PC-3 (cell line): ENCODE measurements around the gene BCL11A. TPM values are rescaled to one million over a fixed set of nuclear protein-coding genes. Genes with fewer than 3 reads are reported as not detected.

Source experiments
- ATAC-seq: fragments of 200-7000 bp; cut with Tn5 transposase; 2 replicates; pipeline ENCODE4 v1.9.1; 2020; ENCODE audit warnings: mild to moderate bottlenecking, moderate library complexity
- BruUV-seq: library from RNA; stranded (reverse); fragments of 400-500 nt; replicated peaks from 2 replicates; lab custom pipeline; 2021; lab: Mats Ljungman, UMichigan
- CTCF ChIA-PET: fragments of 300-600 bp; sonication (Branson Sonifier 250); formaldehyde crosslinking; loops from one replicate; lab custom pipeline; 2022; ENCODE audit warnings: antibody characterized with exemption; lab: Charles Lee
- POLR2A ChIA-PET: fragments of 300-600 bp; sonication (Branson Sonifier 250); formaldehyde crosslinking; loops from one replicate; lab custom pipeline; 2022; ENCODE audit warnings: antibody characterized with exemption; ENCODE audit not compliant: unreplicated experiment; lab: Charles Lee
- DNase-seq: peaks from one replicate; pipeline ENCODE4 v3.0.0-alpha.2; 2015
- H2AFZ ChIP-seq: fragments of 300-600 bp; sonication (generic); 2 replicates; pipeline ENCODE4 v1.6.0; 2016; ENCODE audit warnings: antibody characterized with exemption, low read length
- H3F3A ChIP-seq: fragments of 300-600 bp; sonication (generic); one replicate; pipeline ENCODE4 v1.6.0; 2017; ENCODE audit warnings: antibody characterized with exemption, low read length, control low read depth, mild to moderate bottlenecking; ENCODE audit not compliant: unreplicated experiment
- H3K27ac ChIP-seq: fragments of 300-600 bp; sonication (generic); 2 replicates; pipeline ENCODE4 v1.5.1; 2016; ENCODE audit warnings: mild to moderate bottlenecking, low read length
- H3K27me3 ChIP-seq: fragments of 300-600 bp; sonication (generic); 2 replicates; pipeline ENCODE4 v1.6.1; 2016; ENCODE audit warnings: low read length, mixed read lengths
- H3K36me3 ChIP-seq: fragments of 300-600 bp; sonication (generic); 2 replicates; pipeline ENCODE4 v1.6.1; 2016; ENCODE audit warnings: low read depth, mixed run types, low read length, mixed read lengths
- H3K4me1 ChIP-seq: fragments of 300-600 bp; sonication (generic); 2 replicates; pipeline ENCODE4 v1.5.1; 2016; ENCODE audit warnings: low read length; ENCODE audit not compliant: insufficient read depth
- H3K4me2 ChIP-seq: fragments of 300-600 bp; sonication (generic); 2 replicates; pipeline ENCODE4 v1.6.0; 2016; ENCODE audit warnings: low read length
- H3K4me3 ChIP-seq: fragments of 300-600 bp; sonication (generic); 2 replicates; pipeline ENCODE4 v1.5.1; 2016; ENCODE audit warnings: mild to moderate bottlenecking, low read length, mixed read lengths
- H3K79me2 ChIP-seq: fragments of 300-600 bp; sonication (generic); 2 replicates; pipeline ENCODE4 v1.6.1; 2017; ENCODE audit warnings: low read length, mixed read lengths
- H3K9ac ChIP-seq: fragments of 300-600 bp; sonication (generic); 2 replicates; pipeline ENCODE4 v1.6.0; 2016; ENCODE audit warnings: mild to moderate bottlenecking, low read length
- H3K9me2 ChIP-seq: fragments of 300-600 bp; sonication (generic); replicated peaks from 2 replicates; pipeline ENCODE4 v1.6.1; 2016; ENCODE audit warnings: mixed run types, low read length, mixed read lengths
- H3K9me3 ChIP-seq: fragments of 300-600 bp; sonication (generic); 2 replicates; pipeline ENCODE4 v1.6.1; 2016; ENCODE audit warnings: low read length, mixed read lengths
- H4K20me1 ChIP-seq: fragments of 300-600 bp; sonication (generic); 2 replicates; pipeline ENCODE4 v1.6.1; 2016; ENCODE audit warnings: low read length, mixed read lengths
- CTCF ChIP-seq: fragments of 300-600 bp; sonication (generic); conservative IDR thresholded peaks from 2 replicates; pipeline ENCODE4 v1.5.1; 2017; ENCODE audit warnings: antibody characterized with exemption, low read depth, mild to moderate bottlenecking, low read length
- EZH2 ChIP-seq: fragments of 300-600 bp; sonication (generic); IDR thresholded peaks from one replicate; pipeline ENCODE4 v1.6.1; 2017; ENCODE audit warnings: antibody characterized with exemption, mild to moderate bottlenecking, low read length; ENCODE audit not compliant: unreplicated experiment
- EZH2phosphoT487 ChIP-seq: fragments of 300-600 bp; sonication (generic); IDR thresholded peaks from 2 replicates; pipeline ENCODE4 v1.6.1; 2018; ENCODE audit warnings: mild to moderate bottlenecking, antibody characterized with exemption, low read length, borderline replicate concordance
- intact Hi-C: fragments of 100-400 bp; cut with micrococcal nuclease; formaldehyde crosslinking; loops from 2 replicates; pipeline ENCODE4 v1.9.0; 2023
- total RNA-seq: library from RNA; depleted of rRNA; stranded (reverse); fragments of >200 nt; gene quantifications from 2 replicates; pipeline ENCODE4 v1.2.3, GENCODE V29; 2014

BCL11A gene
- total RNA-seq, 1 experiment from 2014 or later: 4.6 TPM

- Histone ChIP-seq H3K27ac (no peak overlapping the region; the same call in 1 of the 2 replicates), H3K9me2 (no peaks in the 10 kb centered on the region), H3F3A (no peaks in the 10 kb centered on the region), H3K4me2 (peak overlapping the region; percentile 59), H3K9me3 (no peaks in the 10 kb centered on the region), H3K9ac (no peak overlapping the region), H3K79me2 (no peaks in the 10 kb centered on the region), H4K20me1 (no peaks in the 10 kb centered on the region), H2AFZ (peak overlapping the region; percentile 39), H3K36me3 (no peaks in the 10 kb centered on the region), H3K27me3 (no peaks in the 10 kb centered on the region), H3K4me1 (peaks cover 14% of the 10 kb centered on the region), H3K4me3 (peak overlapping the region; percentile 14; the same call in 1 of the 2 replicates)
- intact Hi-C loops: no loop called here
- CTCF ChIA-PET: interaction anchor here (1.1 kb wide), 1 partner anchor 141 kb away, joined by 5 read pairs; no protein-coding TSS in a partner anchor
- no peak for ATAC-seq
- POLR2A ChIA-PET: no interaction called here
- DNase-seq: peak; percentile 52
- no TSS peak for BruUV-seq
- TF ChIP-seq CTCF (no peak), EZH2 (no peak), EZH2phosphoT487 (no peak)
These were observed 144.5 kb downstream of the BCL11A start for GRCh38 chr2:60408811-60409530.

GRCh38 chr2:60408207-60408606 lies 145.2 kb downstream of the BCL11A start:
- H3K9me3 ChIP-seq: no peaks in the 10 kb centered on the region

More at GRCh38 chr2:60408207-60408606, 145.2 kb downstream of the BCL11A start:
- BruUV-seq: no TSS peak
- H3K79me2 ChIP-seq: no peaks in the 10 kb centered on the region
- ChIA-PET POLR2A (no interaction called here), CTCF (no interaction called here)
- no peaks in the 10 kb centered on the region for H4K20me1 ChIP-seq
- peaks cover 14% of the 10 kb centered on the region for H3K4me1 ChIP-seq
- H3K4me2 ChIP-seq: no peak overlapping the region
- no peak overlapping the region for H3K4me3 ChIP-seq
- no peaks in the 10 kb centered on the region for H3K36me3 ChIP-seq
- H3K27me3 ChIP-seq: no peaks in the 10 kb centered on the region
- TF ChIP-seq EZH2: no peak
- no peak for TF ChIP-seq EZH2phosphoT487
- TF ChIP-seq CTCF: no peak
- ATAC-seq (no peak), DNase-seq (no peak)
- intact Hi-C loops: no loop called here
- H3K9ac ChIP-seq: no peak overlapping the region
- H2AFZ ChIP-seq: no peak overlapping the region
- no peak overlapping the region for H3K27ac ChIP-seq
- H3K9me2 ChIP-seq: no peaks in the 10 kb centered on the region
- H3F3A ChIP-seq: no peaks in the 10 kb centered on the region
